Measurements from ENCODE around the gene MAGI2.

MAGI2 gene

DNA sequence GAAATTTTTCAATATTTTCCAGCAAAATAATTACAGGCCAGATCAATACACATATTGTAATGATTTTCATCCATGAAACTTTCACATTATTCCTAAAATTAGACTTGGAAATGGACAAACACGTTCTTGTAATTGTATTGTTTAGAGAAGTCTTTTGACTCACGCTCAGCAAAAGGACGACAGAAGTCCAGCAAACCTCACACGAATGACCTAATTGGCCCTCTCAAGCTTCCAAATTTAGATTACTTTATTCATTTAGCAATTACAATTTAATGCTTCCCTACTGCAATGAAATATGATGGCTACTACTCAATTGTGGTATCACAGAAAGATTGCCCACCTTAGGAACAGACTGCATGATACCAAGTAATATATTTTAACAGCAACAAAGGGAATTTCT is 702.2 kb downstream of the MAGI2 start:
- Histone ChIP-seq H3K36me3 (no peaks in the 10 kb centered on the region), H3K9me3 (no peaks in the 10 kb centered on the region), H3K27me3 (no peaks in the 10 kb centered on the region), H3K27ac (no peak overlapping the region), H3K4me3 (ENCODE audit: low read depth in 1 of 2, low read length in 1 of 2) (no peak overlapping the region), H3K4me1 (ENCODE audit: control insufficient read depth in 1 of 2, insufficient read depth in 1 of 2, low read depth in 1 of 2, low read length in 1 of 2) (no peaks in the 10 kb centered on the region)
- TF ChIP-seq, protein P1, sequence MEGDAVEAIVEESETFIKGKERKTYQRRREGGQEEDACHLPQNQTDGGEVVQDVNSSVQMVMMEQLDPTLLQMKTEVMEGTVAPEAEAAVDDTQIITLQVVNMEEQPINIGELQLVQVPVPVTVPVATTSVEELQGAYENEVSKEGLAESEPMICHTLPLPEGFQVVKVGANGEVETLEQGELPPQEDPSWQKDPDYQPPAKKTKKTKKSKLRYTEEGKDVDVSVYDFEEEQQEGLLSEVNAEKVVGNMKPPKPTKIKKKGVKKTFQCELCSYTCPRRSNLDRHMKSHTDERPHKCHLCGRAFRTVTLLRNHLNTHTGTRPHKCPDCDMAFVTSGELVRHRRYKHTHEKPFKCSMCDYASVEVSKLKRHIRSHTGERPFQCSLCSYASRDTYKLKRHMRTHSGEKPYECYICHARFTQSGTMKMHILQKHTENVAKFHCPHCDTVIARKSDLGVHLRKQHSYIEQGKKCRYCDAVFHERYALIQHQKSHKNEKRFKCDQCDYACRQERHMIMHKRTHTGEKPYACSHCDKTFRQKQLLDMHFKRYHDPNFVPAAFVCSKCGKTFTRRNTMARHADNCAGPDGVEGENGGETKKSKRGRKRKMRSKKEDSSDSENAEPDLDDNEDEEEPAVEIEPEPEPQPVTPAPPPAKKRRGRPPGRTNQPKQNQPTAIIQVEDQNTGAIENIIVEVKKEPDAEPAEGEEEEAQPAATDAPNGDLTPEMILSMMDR (IDR thresholded peaks at IDR 0.05): no peak

DNA sequence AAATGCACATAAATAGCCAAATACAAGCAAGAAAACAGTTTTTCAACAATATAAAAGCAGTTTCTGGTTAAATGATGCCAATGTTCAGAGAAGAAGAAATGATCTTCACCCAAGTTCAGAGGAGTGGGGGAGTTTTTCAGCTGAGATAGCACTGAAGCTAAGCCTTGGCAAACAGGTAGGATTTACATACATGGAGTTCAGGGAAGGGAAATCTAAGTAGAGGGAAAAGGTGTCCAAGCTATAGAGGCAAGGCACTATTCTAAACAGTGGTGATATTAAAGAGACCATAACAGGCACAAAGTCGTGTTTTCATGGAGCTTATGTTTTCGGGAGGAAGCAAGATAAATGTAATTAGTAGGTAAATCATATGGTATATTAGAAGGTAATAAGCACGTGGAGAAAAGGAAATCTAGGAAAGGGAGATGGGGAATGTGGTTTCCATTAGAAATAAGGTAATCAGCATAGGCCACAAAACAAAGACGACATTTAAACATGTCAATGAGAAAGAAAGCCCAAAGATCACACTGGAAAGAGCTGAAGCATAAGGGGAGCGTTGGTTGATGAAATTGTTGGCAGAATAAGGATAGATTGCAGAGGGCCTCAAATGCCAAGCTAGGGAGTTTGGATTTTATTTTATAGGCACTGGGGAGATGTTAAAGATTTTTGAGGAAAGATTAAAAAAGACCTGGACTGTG is 704.3 kb downstream of the MAGI2 start:
- H3K4me3 ChIP-seq (ENCODE audit: low read depth in 1 of 2, low read length in 1 of 2): no peak overlapping the region
- TF ChIP-seq, protein P1 (IDR thresholded peaks at IDR 0.05): no peak
- no peaks in the 10 kb centered on the region for H3K9me3 ChIP-seq
- H3K36me3 ChIP-seq: no peaks in the 10 kb centered on the region
- H3K27me3 ChIP-seq: no peaks in the 10 kb centered on the region
- H3K4me1 ChIP-seq (ENCODE audit: control insufficient read depth in 1 of 2, insufficient read depth in 1 of 2, low read depth in 1 of 2, low read length in 1 of 2): no peaks in the 10 kb centered on the region
- H3K27ac ChIP-seq: no peak overlapping the region

DNA sequence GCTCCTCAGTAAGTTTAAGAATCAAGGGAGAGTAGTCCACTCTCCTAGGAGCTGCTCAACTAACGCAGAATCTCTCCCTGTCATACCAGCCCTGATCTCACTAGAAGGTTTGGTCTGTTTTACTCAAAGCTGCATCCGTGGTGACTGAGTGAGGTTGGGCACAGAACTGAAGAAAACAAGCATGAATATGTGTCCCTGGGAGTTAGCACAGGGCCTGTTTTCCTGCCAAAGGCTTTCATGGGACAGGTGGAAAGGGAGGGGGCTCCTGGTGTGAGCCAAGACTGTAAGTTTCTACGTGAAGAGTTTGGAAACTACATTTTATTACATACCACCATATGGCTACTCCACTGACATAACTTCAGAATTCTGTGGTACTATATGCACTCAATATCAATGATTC is 705.9 kb downstream of the MAGI2 start:
- Histone ChIP-seq H3K4me3 (ENCODE audit: low read depth in 1 of 2, low read length in 1 of 2) (no peak overlapping the region), H3K27me3 (no peaks in the 10 kb centered on the region), H3K27ac (no peak overlapping the region), H3K36me3 (no peaks in the 10 kb centered on the region), H3K9me3 (no peaks in the 10 kb centered on the region), H3K4me1 (ENCODE audit: control insufficient read depth in 1 of 2, insufficient read depth in 1 of 2, low read depth in 1 of 2, low read length in 1 of 2) (no peaks in the 10 kb centered on the region)
- TF ChIP-seq, protein P1 (IDR thresholded peaks at IDR 0.05): no peak

GRCh38 chr7:78746301-78746700 is 707.2 kb downstream of the MAGI2 start:
- TF ChIP-seq, protein P1 (IDR thresholded peaks at IDR 0.05): no peak

DNA sequence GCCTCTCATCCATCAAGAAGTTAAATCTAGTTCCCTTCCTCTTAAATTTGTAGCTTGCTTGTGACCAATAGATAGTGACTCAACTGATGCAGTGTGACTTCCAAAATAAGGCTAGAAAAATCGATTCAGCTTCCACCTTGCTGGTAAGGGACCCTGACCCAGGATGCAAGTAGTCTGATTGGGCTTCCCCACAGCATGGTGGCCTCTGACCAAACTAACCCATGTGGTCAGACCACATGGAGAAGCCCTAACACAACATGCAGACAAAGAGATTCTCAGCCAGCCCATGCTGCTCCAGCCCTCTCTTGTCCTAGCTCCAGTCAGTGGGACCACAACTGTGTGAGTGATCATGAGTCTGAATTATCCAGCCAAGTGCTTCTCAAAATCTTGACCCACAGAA is 710.8 kb downstream of the MAGI2 start:
- Histone ChIP-seq H3K36me3 (no peaks in the 10 kb centered on the region), H3K4me1 (ENCODE audit: control insufficient read depth in 1 of 2, insufficient read depth in 1 of 2, low read depth in 1 of 2, low read length in 1 of 2) (no peaks in the 10 kb centered on the region), H3K27ac (no peak overlapping the region), H3K27me3 (no peaks in the 10 kb centered on the region), H3K4me3 (ENCODE audit: low read depth in 1 of 2, low read length in 1 of 2) (no peak overlapping the region), H3K9me3 (no peaks in the 10 kb centered on the region)
- TF ChIP-seq, protein P1 (IDR thresholded peaks at IDR 0.05): no peak

More at GRCh38 chr7:78746301-78746700, 707.2 kb downstream of the MAGI2 start:
- Histone ChIP-seq H3K27me3 (no peaks in the 10 kb centered on the region), H3K27ac (no peak overlapping the region), H3K4me1 (ENCODE audit: control insufficient read depth in 1 of 2, insufficient read depth in 1 of 2, low read depth in 1 of 2, low read length in 1 of 2) (no peaks in the 10 kb centered on the region), H3K9me3 (no peaks in the 10 kb centered on the region), H3K36me3 (no peaks in the 10 kb centered on the region), H3K4me3 (ENCODE audit: low read depth in 1 of 2, low read length in 1 of 2) (no peak overlapping the region)

Data from neutrophil (primary cell).